HG02943 (cell line): ENCODE data around the gene CADM1.

Source experiments
- ATAC-seq: cut with Tn5 transposase; IDR thresholded peaks from one replicate; pipeline ENCODE4 v1.9.1; 2021; ENCODE audit warnings: mild to moderate bottlenecking, low read depth, moderate library complexity; ENCODE audit not compliant: unreplicated experiment

The CADM1 gene

DNA sequence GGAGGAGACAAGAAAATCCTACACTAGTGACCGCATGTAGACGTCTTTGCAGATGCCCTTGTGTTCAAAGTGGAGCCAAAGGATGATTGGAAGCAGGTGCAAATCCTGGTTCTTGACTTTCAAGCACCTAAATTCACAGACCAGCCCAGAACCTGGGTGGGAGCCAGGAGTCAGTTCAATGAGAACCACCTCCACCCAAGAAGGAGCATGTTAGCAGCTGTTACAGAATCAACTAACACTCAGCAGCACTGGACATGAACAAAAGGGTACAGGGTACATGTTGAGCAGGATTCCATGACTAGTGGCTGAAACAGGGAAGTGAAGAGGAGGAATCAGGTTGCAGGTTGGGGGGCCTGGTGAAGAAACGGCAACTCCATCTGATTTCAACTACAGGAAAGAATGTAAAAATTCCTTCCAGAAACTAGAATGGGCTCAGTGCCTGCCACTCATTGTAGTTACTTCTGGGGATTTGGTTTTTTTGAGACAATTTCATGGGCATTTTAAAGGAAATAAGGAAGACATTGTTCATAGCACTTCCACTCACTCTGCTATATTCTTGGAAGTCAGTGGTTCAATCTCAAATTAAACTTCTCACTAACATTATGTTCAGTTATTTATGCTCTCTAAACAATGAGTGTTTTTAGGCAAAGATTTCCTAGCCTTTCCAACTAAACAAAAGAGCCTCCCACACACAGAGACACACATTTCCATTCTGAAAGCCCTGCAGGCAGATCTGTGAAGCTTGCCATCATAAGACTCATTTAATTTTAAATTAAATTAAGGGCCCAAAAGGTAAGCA, 173.3 kb downstream of the CADM1 start:
- ATAC-seq = no peak

DNA sequence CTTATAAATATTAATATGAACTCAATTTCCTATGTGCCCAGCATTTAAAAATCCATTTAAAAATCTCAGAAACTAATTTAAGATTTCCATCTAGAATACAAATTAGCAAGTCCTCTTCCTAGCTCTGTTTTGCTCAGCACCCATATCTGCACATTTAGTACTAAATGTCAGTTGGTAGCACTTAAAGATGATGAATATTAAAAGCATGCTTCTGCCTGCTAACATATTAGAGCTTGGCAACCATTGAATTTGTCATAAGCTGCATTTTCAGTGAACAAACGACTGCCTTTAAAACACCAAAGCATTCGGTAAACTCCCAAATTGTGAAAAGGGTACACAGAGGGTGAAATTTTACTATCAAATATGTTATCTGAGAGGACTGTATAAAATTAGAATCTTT, 177.7 kb downstream of the CADM1 start:
- ATAC-seq = no peak

DNA sequence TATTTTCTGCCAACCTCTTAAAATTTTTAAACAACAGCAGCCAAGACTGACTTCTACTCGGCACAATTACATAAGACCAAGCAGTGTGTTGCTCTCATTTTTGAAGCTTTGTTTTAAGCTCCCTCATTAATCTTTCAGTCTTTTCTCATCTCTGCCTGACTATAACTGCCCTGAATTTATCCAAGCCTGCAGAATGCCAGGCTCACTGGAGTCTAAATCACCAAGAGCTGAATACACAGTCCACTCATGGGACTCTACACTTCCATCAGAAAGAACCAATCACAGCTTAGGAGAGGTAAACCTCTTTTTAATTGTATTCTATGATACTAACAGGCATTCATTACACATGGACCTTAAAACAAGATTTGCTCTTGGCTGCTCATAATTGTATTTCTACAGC, 178.7 kb downstream of the CADM1 start:
- no peak for ATAC-seq

DNA sequence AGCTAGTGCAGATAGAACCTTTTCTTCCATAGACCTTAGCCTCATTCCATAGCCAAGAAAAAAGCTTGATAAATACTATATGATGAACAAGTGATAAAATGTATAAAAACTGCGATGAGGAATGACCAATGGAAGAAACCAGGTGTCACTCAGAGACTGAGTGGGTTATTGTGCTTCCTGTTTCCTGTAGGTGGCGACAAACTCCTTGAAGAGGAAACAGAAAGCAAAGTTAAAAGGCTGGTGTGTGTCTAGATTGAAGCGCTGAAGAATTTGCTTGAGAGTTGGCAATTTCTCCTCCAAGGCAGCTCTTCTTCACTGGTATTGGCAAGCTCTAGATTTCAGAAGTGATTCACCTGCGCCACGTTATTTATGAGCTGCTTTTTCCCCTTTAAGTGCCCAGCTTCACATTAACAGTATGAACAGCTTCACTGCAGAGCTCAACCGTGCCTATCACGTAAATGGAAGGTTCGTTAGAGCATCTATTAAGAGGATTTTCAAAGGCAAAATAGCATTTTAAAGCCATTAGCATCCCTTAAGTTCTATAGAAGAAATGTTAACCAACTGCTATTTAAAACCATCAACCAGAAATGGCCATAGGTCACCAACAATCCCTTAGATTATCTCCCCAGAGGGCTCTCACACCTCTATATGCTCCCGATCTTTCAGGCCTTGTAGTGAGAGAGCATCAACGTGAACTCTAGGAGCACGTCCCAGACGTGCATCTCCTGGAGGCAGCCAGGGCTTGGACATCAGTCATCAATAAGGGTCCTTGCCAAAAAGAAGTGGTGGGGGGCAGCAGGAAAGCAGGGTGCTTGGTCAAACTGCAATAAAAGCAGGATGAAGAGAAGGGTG, 179.4 kb downstream of the CADM1 start:
- peak; percentile 63 for ATAC-seq

DNA sequence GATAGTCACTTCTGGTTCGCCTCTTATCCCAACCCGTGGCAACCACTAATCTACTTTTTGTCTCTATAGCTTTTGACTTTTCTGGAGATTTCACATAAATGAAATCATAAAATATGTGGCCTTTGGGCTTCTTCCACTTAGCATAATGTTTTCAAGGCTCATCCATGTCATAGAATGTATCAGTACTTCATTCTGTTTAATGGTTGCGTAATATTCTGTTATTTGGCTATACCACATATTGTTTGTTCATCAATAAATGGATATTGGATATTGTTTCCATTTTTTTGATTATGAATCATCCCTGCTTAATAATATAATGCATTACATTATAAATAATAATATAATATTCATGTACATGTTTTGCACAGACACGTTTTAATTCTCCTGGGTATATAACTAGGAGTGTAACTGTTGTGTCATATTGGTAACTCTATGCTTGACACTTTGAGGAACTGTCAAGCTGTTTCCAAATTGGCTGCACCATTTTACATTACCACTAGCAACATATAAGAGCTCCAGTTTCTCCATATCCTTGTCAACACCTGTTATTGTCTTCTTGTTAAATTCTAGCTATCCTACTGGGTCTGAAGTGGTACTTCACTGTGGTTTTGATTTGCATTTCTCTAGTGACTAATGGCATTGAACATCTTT, 181.5 kb downstream of the CADM1 start:
- ATAC-seq = no peak

DNA sequence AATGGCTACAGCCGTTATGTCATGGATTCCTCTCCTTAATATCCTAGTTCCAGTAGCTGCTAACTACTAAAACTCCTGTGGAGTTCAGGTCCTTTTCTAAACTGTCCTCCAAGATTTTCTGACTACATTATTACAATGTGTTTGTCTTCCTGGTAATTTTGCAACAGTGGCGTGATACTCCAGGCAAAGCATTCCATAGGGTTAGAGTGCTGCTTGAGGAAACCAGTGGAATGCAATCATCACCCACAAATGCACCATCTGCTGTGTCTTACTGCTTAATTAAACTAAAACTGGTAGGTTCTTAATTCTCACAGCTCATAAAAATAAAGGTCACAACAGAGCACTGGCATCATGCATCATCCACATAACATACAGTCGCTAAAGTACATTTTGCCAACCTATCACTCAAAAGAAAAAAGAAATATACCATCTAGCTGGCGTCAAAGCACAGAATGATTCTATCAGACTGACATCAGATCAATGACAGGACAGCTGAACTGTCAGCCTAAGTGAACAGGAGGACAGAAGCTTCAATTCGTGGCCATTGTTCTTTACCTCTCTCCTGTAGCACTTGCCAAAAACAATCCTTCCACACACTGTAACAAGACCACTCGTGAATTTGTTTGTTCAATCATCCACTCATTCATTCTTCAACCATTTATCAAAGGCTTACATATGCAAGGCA, 182.5 kb downstream of the CADM1 start:
- no peak for ATAC-seq

DNA sequence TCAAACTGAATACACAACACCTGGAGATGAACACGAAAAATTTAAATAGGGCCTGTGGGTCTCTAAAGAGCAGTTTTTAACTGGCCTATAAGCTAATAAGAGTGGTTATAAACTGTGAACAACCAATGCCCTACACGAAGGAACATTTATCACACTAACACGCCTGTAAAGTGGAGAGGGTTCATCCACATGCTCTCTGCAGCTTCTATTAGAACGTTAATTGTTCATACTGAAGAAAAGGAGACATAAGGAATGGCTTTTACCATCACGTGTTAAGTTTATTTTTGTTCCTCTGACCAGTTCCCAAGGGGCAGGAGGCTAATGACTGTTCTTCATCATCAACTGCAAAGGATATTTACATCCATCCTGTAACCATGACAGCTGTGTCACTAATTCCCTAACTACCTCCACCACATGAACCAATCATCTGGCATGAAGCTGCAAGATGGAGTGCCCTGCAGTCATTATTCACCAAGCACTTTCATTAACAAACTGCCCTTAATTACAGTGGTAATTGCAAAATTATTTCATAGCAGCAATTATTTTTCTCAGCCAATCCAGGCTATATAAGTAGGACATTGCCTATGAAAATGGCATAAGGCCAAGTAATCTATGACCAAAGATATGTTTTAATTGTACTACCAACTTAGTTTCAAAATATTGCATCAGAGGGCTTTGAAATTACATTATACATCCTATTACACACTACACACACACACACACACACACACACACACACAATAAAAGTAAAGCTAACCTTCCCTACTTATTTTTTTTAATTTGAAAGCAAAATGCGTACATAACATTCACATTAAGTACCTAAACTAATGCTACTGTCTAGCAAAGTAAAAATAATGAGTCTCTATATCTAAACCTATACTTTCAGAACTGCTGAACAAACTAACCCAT, 186.7 kb downstream of the CADM1 start:
- no peak for ATAC-seq

DNA sequence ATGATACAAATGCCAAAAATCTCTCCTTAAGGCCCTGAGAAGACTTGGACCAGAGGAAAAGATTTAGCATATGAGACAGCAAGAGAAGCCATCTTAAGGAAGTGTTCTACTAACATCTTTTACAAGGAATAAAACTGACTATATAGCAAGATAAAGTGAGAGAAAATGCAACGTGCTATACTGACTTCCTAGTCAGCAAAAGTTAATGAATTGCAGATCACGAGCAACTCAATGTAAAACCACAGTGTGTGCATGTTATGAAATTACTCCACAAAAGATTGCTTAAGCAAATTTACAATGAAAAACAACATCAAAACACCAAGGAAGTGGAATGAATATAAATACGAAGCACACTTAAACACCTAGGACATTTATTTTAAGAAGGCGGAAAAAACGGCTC, 187.5 kb downstream of the CADM1 start:
- no peak for ATAC-seq

DNA sequence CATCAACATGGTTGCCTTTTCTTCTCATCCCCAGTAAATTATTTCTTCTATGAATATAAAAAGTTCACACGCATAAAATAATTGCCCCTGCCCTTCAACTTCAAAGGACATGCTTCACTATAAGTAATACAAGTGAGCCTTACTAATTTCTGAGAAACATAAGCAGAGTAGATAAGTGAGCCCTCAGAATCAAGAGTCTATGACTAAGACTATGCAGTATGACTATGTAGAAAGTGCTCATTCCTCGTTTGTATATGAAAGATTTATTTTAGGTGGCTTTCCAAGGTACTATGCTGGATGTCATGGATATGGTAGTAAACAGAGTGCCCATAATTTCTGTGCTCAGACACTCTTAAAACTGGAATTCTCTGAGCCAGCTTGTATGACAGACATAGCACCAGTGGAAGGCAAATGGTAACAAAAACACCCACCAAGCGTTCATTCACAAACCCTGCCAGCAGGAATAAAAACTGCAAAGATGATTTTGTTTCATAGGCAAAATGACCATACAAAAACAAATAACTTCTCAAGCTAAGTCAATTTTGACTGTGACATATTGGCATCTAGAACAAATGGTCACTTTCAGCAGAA, 189.8 kb downstream of the CADM1 start:
- ATAC-seq = no peak

DNA sequence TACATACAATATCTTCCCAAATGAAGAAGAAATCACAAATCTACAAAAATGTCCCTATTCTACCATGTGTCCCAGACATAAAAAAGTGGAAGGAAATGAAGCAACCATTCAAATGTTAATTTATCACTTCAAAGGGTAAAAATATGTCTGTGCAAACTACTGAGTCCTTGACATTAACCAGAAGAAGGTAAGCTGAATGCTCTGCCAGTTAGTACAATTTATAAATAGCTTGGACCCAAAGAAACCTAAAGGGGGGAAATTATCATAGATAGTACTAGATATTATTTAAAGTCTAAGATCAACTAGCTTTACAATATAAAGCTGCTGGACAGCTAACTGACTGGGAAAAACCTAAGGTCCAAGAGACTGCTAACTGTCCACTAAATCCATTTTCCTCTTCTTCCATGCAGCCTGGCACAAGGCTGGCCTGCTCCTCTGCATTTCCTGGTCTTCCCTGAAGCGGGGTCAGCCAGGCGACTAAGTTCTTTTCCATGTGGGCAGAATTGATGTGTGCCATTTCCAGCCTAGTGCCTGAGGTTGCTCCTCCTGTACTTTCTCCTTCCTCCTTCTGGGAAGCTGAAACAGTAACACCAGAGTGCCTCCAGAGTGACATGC, 190.9 kb downstream of the CADM1 start:
- no peak for ATAC-seq

DNA sequence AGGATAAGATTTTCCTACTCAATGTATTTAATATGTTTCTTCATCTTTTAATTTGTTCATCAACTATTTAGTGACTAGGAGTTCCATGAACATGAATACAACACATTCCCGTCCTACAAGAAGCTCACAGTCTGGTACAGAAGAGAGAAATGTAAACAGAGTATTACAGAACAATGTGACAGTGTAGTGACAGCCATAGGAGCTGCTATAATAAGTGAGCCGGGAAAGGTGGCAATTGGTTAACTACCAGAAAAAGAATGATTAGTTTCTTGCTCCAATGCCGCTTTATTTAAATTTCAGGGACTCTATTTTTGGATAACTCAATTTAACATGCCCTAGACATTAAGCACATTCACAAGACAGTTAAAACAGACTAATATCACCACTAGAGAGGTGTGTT, 192.3 kb downstream of the CADM1 start:
- ATAC-seq = no peak

DNA sequence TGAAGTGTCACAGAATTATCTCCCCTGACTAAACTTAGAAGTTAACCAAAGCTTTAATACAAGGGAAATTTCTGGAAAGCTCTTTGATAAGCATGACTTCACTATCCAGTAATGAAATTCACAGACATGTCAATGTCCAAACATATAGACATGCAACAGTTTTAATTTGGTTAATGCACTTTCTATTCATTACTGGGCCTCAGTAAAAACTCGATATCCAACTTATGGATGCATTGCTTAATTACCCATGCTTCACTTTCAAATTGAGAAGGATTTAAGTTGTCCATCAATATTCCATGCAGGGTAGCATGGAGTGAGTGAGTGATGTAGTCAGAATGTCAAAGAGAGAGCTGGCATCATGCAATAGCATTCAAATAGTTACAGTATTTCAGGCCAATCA, 197.5 kb downstream of the CADM1 start:
- ATAC-seq = no peak

DNA sequence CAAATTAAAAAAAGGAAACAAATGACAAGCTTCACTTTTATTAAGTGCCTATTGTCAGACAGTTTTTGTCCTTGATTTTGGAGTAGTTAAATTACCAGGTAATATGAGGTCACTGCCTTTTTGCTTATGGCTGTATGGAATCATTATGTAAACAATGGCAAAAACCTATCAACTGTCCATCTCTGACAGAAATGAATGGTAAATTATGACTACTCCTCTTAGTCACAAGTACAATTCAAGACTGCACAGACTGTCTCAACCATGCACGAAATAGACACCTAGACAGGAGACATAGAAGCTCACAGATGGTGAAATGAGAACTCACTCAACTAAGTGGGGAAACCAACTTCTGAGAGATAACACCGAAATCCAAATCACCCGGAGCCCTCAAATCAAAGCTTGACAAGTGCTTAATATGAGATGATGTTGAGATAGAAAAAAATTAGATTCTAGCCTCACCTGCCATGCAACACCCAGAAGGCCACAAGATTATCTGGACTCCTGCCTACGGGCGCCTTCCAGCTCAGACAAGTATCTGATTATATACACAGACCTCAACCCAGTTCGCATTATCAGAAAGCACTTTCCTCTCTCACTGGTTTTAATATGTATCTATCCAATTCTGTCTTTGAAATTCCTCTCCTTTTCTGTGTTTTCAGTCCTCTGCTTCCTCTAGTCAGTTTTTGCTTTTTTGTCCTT, 199.3 kb downstream of the CADM1 start:
- no peak for ATAC-seq

DNA sequence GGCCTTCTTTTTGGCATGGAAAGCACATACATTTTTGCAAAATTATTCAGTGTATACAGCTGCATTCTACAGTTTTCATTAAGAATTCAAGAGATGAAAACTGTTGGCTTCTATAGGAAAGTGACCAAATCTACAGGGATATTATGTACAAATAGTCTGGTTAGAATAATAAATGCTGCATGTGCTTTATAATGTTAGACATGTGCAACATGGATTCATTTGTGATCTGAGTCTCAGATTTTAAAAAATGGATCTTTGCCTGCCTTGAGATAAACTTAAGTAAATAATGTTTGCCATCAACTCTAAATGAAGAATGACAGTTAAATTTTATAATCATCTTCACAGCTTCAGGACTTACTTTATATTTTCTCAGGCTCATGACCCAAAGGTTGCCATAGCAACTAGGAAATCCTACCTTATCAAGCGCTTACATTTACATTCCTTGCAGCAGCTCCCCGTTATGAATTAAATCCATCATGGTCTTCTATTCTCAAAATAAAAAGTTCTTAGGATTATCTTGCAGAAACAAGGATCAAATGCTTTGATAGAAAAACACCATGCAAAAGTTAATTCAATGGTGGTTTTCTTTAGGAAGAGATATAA, 200.2 kb downstream of the CADM1 start:
- no peak for ATAC-seq

DNA sequence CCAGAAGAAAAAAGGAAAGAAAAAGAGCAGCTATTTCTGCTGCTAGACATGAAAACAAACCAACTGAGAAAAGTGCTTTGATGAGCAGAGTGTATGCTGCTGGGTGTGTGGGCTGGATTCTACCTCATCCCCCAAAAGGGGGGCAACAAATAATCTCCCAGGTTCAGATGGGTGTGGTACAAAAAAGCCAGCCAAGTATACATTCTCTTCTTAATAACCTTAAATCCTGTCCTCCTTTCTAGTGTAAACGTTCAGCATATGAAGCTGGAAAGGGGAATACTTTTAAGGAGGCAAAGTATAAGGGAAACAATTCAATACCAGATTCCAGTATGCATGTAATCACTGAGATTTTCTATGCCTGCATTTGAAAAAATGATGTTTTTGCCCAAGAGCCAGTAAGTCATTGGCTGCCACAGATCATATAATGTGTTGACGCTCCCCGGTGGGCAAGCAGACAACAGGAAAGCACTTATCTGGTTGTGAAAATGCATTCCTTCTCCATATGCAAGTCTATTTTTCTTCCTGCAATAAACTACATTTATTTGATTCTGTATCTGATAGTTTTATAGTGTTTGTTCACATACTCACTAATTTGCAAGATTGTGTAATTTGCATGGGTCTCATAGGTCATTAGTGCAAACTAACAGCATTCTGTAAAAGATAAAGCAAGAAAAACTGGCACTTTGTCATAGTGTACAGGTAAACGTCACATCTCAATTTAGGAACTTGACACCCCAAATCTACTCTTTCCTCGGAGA, 201.1 kb downstream of the CADM1 start:
- ATAC-seq = no peak

DNA sequence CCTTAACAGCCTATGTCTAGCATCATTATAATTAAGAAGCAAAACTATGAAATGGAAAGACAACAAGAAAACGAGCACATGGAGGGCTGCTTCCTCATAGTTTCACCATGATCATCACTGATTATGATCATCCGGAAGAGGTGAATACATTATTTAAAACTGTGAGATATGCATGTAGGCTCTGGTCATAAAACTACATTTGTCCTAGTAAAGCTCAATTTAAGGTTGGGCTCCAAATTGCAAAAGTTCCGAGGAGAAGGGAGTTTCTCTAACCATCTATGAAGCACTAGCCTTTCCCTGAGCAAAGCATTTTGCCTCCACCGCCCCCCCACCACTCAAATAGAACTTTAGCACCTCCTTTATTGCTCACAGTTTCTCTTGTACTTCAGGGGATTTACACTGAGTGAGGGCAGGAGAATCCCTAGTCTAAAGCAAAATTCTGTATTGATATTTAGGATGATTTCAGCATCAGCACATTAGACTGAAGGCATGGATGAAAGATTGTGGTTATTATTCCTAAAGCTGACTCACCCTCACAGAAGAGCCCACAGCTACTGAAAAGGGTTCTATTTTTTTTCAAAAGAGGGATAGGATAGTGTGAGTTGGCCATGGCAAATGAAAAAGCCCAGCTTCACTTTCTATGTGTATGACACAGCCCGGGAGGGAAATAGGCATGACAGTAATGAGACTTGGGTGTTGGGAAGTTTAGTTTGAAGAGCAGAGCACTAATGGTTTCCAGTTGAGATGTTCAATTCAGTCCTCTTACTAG, 203.4 kb downstream of the CADM1 start:
- ATAC-seq = no peak
